Measurements from ENCODE around the gene C10orf62.
"Not testable (repeated sequence)": the region's sequence is repeated elsewhere in the genome, so short reads cannot be mapped to it uniquely, and the experiment has no call there.

Gene C10orf62

DNA sequence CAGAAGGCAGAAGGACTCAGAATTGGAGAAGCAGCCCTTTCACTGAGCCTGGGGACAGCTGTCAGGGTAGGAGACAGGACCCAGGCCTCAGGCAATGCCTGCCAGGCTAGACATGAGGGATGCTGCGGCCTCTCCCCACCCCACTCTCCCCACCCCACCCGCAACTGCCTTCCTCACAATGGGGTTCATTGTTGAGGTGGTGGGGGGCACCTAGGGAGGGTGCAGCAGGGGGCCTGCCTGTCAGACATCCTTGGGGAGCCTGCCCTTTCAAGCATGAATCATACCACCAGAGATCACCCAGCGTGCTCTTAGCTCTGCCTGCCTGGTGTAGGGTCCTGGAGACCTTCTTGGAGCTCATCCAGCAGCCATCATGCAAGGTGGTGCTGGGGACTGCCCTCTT is at the start of gene C10orf62:
C10orf62 (plus strand) TSS at position 243 of the 400 bp plus-strand sequence. CDS start 177 bp downstream, outside the sequence.
- no peak for DNase-seq

DNA sequence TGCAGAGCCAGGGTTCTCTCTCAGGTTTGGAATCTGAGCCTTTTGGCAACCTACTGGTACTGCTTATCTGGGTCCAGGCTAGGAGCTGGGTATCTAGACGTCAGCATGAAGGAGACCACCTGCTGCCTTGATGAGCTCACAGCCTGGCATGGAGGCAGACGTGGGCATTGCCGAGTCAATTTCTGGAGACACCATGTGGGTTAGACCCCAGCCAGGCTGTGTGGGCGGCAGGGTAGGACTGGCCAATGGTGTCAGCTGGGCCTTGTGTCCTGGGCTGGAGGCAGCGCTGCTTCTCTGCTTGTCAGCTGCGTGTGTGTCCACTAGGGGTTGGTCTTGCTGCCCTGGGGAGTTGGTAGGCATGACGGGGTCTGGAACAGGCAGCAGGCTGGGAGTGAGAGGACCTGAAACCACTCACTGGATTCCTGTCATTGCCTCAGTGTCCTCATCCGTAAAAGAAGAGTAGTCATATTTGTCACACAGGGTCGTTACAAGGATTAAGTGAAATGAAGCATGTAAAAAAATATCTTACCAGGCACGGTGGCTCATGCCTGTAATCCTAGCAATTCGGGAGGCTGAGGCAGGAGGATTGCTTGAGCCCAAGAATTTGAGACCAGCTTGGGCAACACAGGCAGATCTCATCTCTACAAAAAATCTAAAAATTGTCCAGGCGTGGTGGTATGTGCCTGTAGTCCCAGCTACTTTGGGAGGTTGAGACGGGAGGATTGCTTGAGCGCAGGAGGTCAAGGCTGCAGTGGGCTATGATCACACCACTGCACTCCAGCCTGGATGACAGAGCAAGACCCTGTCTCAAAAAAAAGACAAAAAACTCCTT is 48.6 kb upstream of the C10orf62 start:
- no peak for DNase-seq

DNA sequence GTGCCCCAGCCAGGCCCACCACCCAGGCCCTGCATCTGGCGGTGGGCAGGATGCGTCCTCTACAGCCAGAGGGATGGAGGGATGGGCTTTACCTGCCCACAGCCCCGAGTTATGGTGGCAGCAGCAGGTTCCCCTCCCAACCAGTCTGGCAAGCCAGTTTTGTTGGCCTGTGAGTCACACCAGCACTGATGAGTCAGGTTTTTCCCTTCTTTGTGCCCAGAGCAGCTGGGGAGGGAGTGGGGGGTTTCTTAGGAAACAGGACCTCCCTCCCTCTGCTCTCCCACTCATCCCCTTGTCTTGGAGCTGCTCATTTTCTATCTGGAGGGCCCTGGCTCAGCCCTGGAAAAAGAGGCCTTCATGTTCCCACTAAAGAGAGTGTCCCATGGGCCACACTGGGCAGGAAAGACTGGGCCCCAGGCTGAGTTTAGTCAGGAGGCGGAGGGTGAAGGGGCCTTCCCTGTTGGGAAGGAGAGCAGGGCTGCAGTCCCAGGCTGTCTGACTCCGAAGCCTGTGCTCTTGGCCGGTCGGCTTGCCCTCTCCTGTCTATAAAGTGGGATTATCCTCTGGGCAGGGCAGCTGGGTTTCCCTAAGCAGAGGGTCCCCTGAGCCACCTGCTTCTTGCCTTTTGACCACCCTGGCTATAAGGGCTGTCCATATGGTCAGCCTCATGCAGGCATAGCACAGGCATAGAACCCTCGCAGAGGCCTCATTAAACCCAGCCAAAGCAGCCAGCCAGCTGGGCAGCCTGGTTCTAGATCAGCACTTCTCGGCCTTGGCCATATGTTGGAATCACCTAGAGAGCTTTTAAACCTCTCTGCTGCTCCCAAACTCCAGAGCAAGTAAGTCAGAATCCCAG is 47.1 kb upstream of the C10orf62 start:
- no peak for DNase-seq

GRCh38 chr10:97543025-97543546 is 46.4 kb upstream of the C10orf62 start:
- no peak for DNase-seq

DNA sequence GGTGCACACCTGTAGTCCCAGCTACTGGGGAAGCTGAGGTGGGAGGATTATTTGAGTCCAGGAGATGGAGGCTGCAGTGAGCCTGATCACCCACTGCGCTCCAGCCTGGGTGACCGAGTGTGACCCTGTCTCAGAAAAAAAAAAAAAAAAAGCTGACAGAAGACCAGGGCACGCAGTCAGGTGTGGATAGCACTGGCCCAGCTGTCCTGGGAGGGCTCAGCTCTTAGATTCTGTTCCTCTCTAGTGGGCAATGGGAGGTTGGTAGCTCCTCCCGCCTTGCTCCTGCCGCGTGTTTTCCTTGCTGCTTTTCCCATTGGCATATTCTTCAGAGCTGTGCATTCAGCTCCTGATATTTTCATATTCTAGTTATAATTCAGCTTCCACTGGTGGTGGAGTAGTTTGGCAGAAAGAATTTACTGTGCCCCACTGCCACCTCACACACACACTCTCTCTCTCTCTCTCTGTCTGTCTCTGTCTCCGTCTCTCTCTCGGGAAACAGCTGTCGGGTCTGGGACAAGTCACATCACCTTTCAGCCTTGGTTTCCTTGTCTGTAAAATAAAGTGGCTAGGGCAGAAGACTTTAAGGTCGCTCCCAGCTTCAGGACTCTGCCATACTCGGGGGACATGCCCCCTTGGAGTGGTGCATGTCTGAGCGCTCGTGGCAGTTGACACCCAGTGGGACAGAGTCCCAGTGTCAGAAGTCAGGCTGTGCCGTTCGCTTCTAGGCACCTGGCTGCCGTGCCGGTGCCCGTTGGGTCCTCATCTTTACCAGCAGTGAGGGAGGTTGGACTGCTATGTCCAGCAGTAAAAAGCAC is 42.9 kb upstream of the C10orf62 start:
- DNase-seq: no peak

DNA sequence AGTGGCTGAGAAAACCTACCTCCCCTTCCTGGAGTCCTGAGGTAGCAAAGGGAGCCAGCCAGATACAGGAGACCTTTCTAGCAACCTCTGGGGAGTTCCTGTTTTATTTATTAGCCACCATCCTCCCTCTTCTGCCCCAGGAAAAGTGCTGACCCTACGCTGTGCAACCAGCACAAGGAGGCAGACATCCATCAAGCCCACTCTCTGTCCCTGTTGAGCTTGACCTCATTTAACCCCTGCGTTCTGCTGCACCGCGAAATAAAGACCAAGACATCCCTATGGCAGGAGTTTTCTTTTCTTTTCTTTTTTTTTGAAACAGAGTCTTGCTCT is 42.3 kb upstream of the C10orf62 start:
- no peak for DNase-seq

DNA sequence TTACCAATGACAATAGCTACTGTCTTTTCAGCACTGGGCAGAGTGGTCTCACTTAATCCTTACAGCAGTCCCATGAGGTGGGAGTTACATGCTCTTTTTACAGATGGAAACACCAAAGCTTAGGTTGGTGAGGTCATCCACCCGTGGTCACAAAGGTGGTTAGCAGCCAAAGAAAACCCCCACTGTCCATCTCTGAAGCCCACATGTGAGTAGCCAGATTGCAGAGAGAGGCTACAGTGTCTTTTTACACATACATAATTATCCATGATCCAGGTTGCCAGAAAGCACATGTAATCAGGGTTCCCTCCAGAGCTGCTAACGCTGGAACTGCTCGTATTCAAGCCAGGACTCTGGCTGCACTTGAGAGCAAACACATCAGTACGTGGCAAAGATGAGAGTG is 41.6 kb upstream of the C10orf62 start:
- no peak for DNase-seq

DNA sequence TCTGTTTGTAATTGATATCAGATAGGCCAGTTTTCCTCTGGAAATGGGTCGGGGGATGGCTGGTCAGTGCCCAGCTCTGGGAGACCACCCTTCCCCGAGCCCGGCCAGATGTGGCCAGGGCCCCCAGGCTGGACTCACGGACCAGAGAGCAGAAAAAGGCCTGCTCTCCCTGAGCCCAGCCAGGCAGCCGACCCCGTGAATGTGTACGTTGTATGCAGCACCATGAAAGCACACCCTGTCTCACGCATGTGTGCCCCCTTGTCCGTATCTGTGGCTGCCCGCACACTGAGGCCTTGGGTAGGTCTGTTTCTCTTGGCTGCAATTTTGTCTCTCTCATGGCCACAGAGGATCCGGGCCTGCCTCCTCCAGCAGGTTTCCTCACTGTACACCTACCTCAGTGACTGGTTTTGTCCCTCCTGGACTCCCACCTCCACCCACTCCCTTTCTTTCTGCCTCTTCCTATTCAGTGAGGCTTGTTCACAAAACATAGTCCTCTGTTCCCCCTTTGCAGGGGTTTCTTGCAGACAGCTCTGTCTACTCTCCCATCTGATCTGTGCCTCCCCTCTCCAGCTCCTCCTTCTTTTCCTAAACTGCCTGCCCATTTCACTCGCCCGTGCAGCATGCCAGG is 40.6 kb upstream of the C10orf62 start:
- DNase-seq: no peak

GRCh38 chr10:97549587-97550322 is 39.8 kb upstream of the C10orf62 start:
- no peak for DNase-seq

DNA sequence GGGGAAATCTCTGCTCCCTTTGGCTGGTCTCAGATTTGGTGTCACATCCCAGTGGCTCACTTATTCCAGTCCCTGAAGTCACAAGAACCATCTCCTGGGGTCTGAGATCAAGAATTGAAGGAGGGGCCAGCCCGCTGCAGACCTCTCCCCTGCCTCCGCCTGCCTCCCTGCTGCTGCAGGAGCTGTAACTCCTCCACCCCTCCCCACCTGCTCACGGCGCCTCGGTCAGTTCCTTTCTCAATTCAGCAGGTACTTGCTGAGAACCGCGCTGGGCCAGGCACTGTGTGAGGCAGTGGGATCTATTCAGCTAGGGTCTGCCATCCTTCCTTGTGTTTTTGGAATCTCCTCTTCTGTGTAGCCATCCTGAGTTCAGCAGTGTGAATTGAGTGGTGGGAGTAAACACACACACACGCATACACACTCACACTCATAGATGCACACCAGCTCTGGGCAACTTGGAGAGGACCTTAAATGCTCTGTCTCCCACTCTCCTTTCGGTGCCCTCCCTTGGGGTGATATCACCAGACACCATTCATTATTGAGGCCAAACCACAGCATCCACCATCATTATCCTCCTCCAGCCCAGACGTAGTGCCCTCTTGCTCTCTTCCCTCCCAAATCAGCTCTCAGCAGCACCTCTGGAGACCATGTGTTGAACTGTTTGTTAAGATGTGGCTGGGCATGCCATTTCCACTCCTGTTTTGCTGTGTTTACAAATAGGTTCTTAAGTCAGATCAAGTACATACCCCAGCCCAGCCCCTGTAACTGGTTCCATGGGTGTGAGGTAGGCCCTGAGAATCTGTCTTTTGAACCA is 39.0 kb upstream of the C10orf62 start:
- no peak for DNase-seq

- DNase-seq: no peak
Measured at GRCh38 chr10:97551271-97551670, 38.2 kb upstream of the C10orf62 start.

GRCh38 chr10:97553575-97554031 is 35.9 kb upstream of the C10orf62 start:
- DNase-seq: no peak

DNA sequence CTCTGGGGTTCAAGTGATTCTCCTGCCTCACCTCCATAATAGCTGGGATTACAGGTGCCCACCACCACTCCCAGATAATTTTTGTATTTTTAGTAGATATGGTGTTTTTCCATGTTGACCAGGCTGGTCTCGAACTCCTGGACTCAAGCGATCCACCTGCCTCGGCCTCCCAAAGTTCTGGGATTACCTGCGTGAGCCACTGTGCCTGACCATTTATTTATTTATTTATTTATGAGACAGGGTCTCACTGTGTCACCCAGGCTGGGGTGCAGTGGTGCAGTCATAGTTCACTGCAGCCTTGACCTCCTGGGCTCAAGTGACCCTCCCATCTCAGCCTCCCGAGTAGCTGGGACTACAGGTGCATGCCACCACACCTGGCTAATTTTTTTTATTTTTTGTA is 35.2 kb upstream of the C10orf62 start:
- DNase-seq: not testable (repeated sequence)

- not testable (repeated sequence) for DNase-seq
Measured at GRCh38 chr10:97555541-97555940, 34.0 kb upstream of the C10orf62 start.

DNA sequence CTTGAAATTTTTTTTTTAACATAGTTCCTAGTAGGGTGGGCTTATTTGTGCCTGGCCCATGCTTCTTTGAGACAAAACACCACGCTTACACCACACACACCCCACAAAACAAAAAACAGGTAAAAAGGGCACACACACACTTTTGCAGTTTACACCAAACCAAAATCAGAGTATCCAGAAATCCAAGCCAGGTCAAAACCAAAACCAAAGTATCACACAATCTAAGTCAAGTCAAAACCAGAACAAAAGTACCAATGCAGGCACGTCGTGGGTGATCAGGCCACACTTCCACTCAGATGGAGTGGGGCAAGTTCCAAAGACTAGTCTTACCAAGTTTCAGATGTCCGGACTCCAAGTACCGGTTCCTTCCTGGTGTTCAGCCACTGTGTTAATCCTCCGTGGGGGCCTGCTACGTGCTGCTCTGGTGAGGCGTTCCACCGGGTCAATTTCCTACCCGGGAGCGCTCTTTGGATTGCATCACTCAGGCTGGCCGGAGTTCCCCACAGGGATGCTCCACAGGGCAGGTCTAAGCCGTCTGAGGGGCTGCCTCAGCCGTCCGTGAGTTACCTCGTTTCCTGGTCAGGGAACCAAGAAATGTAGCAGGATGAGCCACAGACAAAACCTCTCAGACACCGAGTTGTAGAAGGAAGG is 28.7 kb upstream of the C10orf62 start:
- not testable (repeated sequence) for DNase-seq

DNA sequence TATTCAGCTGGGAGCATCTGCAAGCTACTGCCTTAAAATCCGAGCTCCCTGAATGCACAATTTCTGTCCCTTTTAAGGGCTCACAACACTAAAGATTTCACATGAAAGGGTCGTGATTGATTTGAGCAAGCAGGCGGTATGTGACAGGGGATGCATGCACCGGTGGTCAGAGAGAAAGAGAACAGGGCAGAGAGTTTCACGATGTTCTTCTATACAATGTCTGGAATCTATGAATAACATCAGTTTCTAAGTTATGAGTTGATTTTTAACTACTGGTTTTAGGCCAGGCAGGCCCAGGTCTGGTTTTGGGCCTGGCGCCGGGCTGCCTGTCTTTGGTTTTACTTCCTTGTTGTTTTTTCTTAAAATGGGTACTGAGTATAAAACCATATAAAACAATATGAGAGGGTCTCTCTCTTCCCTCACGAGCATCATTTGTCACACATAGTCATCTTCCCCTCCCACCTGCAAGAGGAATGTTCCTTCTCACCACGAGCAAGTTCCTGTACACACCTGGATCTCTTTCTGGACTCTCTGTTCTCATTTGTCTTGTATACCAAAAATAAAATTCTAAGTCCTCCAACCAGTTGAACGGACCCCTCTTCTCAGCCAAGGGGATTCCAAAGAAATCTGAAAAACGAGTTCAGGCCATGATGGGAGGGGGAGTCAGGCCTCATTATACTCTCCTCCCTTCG is 28.0 kb upstream of the C10orf62 start:
- not testable (repeated sequence) for DNase-seq

DNA sequence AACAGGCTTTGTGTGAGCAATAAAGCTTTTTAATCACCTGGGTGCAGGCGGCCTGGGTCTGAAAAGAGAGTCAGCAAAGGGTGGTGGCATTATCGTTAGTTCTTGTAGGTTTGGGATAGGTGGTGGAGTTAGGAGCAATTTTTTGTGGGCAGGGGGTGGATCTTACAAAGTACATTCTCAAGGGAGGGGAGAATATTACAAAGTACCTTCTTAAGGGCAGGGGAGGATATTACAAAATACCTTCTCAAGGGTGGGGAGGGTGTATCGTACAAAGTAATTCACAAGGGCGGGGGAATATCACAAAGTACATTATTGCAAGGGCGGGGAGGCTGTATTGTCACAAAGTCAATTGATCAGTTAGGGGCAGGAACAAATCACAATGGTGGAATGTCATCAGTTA is 27.2 kb upstream of the C10orf62 start:
- not testable (repeated sequence) for DNase-seq

DNA sequence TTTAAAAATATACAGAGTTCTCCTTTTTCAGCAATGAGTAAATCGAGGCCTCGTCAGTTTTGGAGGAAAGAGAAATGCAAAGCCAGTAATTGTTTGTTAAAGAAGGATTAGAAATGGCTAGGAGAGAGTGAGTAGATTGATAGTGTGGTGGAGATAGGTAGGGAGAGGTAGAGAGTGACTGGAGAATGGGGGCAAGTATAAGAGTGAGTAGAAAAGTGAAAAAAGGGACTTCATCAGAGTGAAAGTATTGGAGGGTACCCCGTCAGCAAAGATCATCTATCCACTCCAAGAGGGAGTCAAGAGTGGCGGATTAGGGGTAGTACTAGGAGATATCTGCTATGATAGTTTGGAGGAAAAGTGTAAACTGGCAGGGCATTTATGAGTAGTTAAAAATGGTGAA is 26.2 kb upstream of the C10orf62 start:
- DNase-seq: no peak

DNA sequence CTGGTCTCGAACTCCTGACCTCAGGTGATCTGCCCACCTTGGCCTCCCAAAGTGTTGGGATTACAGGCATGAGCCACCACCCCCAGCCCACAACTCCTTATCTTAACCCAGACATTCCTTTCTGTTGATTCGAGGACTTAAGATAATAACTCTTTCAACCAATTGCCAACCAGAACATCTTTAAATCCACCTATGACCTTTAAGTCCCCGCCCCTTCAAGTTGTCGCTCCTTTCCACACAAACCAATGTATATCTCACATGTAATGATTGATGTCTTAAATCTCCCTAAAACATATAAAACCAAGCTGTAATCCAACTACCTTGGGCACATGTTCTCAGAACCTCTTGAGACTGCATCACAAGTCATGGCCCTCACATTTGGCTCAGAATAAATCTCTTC is 24.7 kb upstream of the C10orf62 start:
- DNase-seq: no peak
